NB4 (cell line): Measurements from ENCODE around the gene RAMP3.
"Not testable (repeated sequence)": the region's sequence is repeated elsewhere in the genome, so short reads cannot be mapped to it uniquely, and the experiment has no call there.

ENCODE experiments used
- DNase-seq: peaks from one replicate; pipeline ENCODE4 v3.0.0; 2010; ENCODE audit warnings: low read depth
- H3K4me3 ChIP-seq: one replicate; pipeline ENCODE4 v1.5.1; 2011; ENCODE audit warnings: mild to moderate bottlenecking, low read depth, low read length, moderate library complexity
- CTCF ChIP-seq: IDR thresholded peaks from one replicate; pipeline ENCODE4 v1.5.1; 2012; ENCODE audit warnings: low read depth, low read length
- MAX ChIP-seq: IDR thresholded peaks from 2 replicates; pipeline ENCODE4 v1.6.1; 2011; ENCODE audit warnings: low read depth, low read length
- MYC ChIP-seq: IDR thresholded peaks from 2 replicates; pipeline ENCODE4 v1.6.1; 2011; ENCODE audit warnings: low read depth, low read length
- POLR2A ChIP-seq: IDR thresholded peaks from 2 replicates; pipeline ENCODE4 v1.6.1; 2011; ENCODE audit warnings: mild to moderate bottlenecking; ENCODE audit not compliant: insufficient read length; ENCODE audit errors: extremely low read depth

RAMP3 gene

GRCh38 chr7:45153233-45153632 is 4.4 kb upstream of the RAMP3 start:
- H3K4me3 ChIP-seq: no peak overlapping the region
- no peak for TF ChIP-seq POLR2A
- TF ChIP-seq MAX: peak; percentile 10; the same call in 1 of the 2 replicates
- TF ChIP-seq CTCF: peak; percentile 30
- TF ChIP-seq MYC: 0 out of 2 replicates have a peak, but pooled peaks have one; percentile 33
- DNase-seq: peak; percentile 67

GRCh38 chr7:45153861-45154260 is 3.7 kb upstream of the RAMP3 start:
- not testable (repeated sequence) for H3K4me3 ChIP-seq

GRCh38 chr7:45155357-45155900 is 2.2 kb upstream of the RAMP3 start:
- DNase-seq: no peak
- no peak for TF ChIP-seq CTCF
- no peak overlapping the region for H3K4me3 ChIP-seq

More at GRCh38 chr7:45153861-45154260, 3.7 kb upstream of the RAMP3 start:
- not testable (repeated sequence) for DNase-seq

GRCh38 chr7:45155941-45156340 is 1.6 kb upstream of the RAMP3 start:
- TF ChIP-seq CTCF (no peak), POLR2A (no peak), MYC (no peak), MAX (no peak)
- no peak overlapping the region for H3K4me3 ChIP-seq
- no peak for DNase-seq

GRCh38 chr7:45156516-45157272 is 897 bp upstream of the RAMP3 start:
- no peak for DNase-seq
- H3K4me3 ChIP-seq: no peak overlapping the region
- no peak for TF ChIP-seq CTCF
- TF ChIP-seq MAX: no peak
- no peak for TF ChIP-seq POLR2A
- no peak for TF ChIP-seq MYC

GRCh38 chr7:45157286-45157652 is 322 bp upstream of the RAMP3 start:
- H3K4me3 ChIP-seq: no peak overlapping the region
- DNase-seq: no peak
- no peak for TF ChIP-seq POLR2A
- no peak for TF ChIP-seq MAX
- TF ChIP-seq MYC: no peak
- TF ChIP-seq CTCF: no peak
